Measurements from ENCODE around the gene CAPN10.

CAPN10 gene

DNA sequence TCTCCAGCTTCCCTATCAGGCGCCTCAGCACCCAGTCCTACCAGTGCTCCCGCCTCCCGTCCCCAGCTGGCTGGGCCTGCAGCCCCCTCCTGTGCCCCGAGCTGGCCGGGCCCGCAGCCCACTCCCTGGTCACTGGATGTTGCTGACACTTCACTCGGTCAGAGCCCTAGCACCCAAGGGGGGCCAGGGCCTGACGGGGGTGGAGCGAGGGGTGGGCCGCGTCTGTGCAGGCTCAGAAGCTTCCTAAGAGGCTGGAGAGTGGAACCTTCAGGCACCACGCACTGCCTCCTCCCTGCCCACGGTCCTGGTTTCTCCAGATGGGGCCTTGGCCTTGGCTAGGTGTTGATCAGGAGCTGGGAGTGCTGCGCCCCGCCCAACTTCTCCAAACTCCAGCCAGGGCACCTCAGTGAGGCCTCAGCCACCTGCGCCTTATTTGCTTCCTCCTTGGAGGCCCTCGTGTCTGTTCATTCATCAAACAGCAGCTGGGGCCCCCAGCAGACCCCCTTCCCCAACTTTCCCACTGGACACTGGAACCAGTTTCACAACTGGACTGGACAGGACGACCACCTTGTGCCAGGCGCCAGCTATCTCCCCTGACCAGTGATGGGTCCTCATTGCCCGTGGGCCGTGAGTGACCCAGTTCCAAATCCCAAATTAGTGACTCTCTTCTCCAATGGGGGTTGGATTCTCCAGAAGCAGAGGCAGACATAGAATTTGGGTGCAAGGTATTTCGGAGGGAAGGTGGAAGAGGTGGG, 16.7 kb downstream of the CAPN10 start:
- TF ChIP-seq EGR1 (IDR thresholded peaks at IDR 0.05), result no peak
- no peak for TF ChIP-seq ZBTB7A (IDR thresholded peaks at IDR 0.05; ENCODE audit: low read depth)
- TF ChIP-seq CREB1 (IDR thresholded peaks at IDR 0.05; ENCODE audit: low read depth), result no peak
- no peak for TF ChIP-seq EP300 (IDR thresholded peaks at IDR 0.05; ENCODE audit: borderline replicate concordance)
- TF ChIP-seq FOXM1 (IDR thresholded peaks at IDR 0.05; ENCODE audit: borderline replicate concordance, low read depth), result no peak
- TF ChIP-seq CEBPB (IDR thresholded peaks at IDR 0.05), result no peak
- no peak for TF ChIP-seq TEAD4 (IDR thresholded peaks at IDR 0.05)
- no peak for TF ChIP-seq TAF1 (IDR thresholded peaks at IDR 0.05; ENCODE audit: low read depth)
- TF ChIP-seq, protein P1, sequence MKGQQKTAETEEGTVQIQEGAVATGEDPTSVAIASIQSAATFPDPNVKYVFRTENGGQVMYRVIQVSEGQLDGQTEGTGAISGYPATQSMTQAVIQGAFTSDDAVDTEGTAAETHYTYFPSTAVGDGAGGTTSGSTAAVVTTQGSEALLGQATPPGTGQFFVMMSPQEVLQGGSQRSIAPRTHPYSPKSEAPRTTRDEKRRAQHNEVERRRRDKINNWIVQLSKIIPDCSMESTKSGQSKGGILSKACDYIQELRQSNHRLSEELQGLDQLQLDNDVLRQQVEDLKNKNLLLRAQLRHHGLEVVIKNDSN (IDR thresholded peaks at IDR 0.05), result no peak
- TF ChIP-seq TCF12 (IDR thresholded peaks at IDR 0.05; ENCODE audit: low read depth), result no peak
- TF ChIP-seq, protein P2, sequence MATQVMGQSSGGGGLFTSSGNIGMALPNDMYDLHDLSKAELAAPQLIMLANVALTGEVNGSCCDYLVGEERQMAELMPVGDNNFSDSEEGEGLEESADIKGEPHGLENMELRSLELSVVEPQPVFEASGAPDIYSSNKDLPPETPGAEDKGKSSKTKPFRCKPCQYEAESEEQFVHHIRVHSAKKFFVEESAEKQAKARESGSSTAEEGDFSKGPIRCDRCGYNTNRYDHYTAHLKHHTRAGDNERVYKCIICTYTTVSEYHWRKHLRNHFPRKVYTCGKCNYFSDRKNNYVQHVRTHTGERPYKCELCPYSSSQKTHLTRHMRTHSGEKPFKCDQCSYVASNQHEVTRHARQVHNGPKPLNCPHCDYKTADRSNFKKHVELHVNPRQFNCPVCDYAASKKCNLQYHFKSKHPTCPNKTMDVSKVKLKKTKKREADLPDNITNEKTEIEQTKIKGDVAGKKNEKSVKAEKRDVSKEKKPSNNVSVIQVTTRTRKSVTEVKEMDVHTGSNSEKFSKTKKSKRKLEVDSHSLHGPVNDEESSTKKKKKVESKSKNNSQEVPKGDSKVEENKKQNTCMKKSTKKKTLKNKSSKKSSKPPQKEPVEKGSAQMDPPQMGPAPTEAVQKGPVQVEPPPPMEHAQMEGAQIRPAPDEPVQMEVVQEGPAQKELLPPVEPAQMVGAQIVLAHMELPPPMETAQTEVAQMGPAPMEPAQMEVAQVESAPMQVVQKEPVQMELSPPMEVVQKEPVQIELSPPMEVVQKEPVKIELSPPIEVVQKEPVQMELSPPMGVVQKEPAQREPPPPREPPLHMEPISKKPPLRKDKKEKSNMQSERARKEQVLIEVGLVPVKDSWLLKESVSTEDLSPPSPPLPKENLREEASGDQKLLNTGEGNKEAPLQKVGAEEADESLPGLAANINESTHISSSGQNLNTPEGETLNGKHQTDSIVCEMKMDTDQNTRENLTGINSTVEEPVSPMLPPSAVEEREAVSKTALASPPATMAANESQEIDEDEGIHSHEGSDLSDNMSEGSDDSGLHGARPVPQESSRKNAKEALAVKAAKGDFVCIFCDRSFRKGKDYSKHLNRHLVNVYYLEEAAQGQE (IDR thresholded peaks at IDR 0.05; ENCODE audit: low read depth), result no peak
- TF ChIP-seq, protein P3, sequence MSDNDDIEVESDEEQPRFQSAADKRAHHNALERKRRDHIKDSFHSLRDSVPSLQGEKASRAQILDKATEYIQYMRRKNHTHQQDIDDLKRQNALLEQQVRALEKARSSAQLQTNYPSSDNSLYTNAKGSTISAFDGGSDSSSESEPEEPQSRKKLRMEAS (IDR thresholded peaks at IDR 0.05), result no peak
- no peak for TF ChIP-seq YY1 (IDR thresholded peaks at IDR 0.05; ENCODE audit: low read depth)
- TF ChIP-seq RAD21 (IDR thresholded peaks at IDR 0.05; ENCODE audit: low read depth), result no peak
- no peak for TF ChIP-seq NFIC (IDR thresholded peaks at IDR 0.05)

DNA sequence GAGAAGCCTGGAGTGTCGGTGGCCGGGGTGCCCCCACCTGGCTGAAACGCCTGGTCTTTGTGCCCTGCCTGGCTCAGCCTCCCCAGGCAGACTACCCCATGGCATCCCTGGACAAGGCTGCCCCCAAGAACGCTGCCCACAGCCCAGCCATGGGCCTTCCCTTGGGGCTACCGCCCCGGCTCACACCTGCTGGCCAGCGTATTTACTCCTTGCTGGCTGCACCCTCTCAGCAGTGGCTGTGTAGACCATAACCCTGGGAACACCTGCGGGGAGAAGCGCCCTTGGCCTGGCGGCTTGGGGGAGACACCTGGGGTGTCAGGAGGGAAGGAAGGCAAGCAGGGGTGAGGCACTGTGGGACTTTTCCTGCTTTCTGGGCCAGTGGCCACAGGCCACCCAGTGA, 17.3 kb downstream of the CAPN10 start:
- TF ChIP-seq EGR1 (IDR thresholded peaks at IDR 0.05), result no peak
- no peak for TF ChIP-seq ZBTB7A (IDR thresholded peaks at IDR 0.05; ENCODE audit: low read depth)
- TF ChIP-seq, protein P1 (IDR thresholded peaks at IDR 0.05), result no peak
- no peak for TF ChIP-seq RAD21 (IDR thresholded peaks at IDR 0.05; ENCODE audit: low read depth)
- no peak for TF ChIP-seq TEAD4 (IDR thresholded peaks at IDR 0.05)
- TF ChIP-seq, protein P3 (IDR thresholded peaks at IDR 0.05), result no peak

DNA sequence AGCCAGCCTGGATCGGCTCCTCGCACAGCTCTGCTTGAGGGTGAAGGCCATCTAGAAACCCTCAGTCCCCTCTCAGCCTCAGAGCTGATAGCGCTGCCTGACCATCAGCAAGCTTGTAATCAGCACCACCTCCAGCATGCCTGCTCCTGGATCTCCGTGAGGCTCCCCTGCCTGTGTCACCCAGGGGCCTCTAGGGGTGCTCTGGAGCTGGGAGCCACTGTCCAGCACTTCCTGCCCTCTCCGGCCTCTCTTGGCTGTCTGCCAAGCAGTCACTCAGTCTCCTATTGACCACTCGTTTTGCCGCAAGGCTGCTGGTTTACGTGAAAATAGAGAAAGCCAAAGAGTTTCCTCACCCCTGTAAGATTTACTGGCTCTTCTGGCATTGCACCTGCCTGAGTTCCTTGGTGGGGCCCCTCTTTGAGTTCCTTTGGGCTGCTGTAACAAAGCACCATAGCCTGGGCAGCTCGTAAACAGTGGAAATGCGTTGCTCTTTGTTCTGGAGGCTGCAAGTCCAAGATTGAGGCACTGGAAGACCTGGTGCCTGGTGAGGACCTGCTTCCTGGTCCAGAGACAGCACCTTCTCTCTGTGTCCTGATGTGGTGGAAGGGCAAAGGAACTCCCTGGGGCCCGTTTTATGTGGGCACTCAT, 17.9 kb downstream of the CAPN10 start:
- peak; percentile 62 for TF ChIP-seq RAD21 (IDR thresholded peaks at IDR 0.05; ENCODE audit: low read depth)
- TF ChIP-seq NFIC (IDR thresholded peaks at IDR 0.05), result peak; percentile 97
- TF ChIP-seq, protein P3 (IDR thresholded peaks at IDR 0.05), result no peak
- TF ChIP-seq, protein P2 (IDR thresholded peaks at IDR 0.05; ENCODE audit: low read depth), result peak; percentile 74

DNA sequence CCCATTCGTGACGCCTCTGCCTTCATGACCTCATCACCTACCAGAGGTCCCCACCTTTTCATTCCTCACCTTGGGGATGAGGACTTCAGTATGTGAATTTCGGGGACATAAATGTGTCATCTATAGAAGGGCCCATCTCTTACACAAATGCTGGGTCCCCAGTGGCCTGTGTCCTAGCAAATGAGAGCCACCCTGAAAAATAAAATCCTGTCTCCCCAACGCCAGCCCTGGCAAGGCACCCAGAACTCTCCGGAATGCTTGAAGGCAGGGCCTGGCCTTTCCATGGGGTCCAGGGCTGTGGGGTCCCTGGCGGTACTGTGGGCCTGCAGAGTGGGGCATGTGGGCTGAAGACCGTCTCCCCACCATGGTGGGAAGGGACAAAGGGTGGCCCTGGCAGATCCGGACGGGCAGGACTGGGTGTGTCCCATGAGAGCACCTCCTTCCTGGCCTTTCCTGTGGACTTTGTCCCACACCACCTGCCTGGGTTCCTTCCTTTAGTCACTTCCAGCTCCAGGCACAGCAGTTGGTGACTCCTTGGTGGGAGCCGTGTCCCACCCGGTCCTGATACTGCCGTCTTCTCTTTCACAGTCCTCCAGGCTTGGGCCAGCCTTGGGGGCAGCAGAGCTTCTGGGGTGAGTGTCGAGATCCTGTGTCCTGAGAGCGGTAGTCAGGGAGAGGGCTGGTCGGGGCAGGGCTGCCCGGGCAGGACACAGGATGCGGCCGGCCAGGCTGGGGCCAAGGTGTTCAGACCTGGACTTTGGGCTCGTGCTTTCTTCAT, 18.6 kb downstream of the CAPN10 start:
- TF ChIP-seq, protein P3 (IDR thresholded peaks at IDR 0.05), result no peak
- TF ChIP-seq TEAD4 (IDR thresholded peaks at IDR 0.05) (no peak), YY1 (IDR thresholded peaks at IDR 0.05; ENCODE audit: low read depth) (no peak), EP300 (IDR thresholded peaks at IDR 0.05; ENCODE audit: borderline replicate concordance) (no peak), ZBTB7A (IDR thresholded peaks at IDR 0.05; ENCODE audit: low read depth) (no peak), TCF12 (IDR thresholded peaks at IDR 0.05; ENCODE audit: low read depth) (no peak), RAD21 (IDR thresholded peaks at IDR 0.05; ENCODE audit: low read depth) (no peak)

All from Ishikawa (cell line).